Spleen (tissue), 7 donors: ENCODE data around the gene BTAF1.

Experiments
- CTCF ChIP-seq, 11 experiments: fragments of 200-600 bp in 7 of 11; fragments of 450-650 bp in 4 of 11; sonication (generic) in 4 of 11; IDR thresholded peaks in 8 of 11; conservative IDR thresholded peaks in 3 of 11; 1 replicate in 7 of 11; 2 replicates in 4 of 11; pipeline versions ENCODE4 v1.4.0 to v1.8.0; 2016 to 2021; ENCODE audit warnings: antibody characterized with exemption in 11 of 11, inconsistent platforms in 4 of 11, mild to moderate bottlenecking in 1 of 11
- POLR2AphosphoS5 ChIP-seq, 3 donors: sonication (generic); formaldehyde crosslinking; IDR thresholded peaks; one replicate each; pipeline ENCODE4 v1.5.1; 2017; ENCODE audit warnings: antibody characterized with exemption in 3 of 3
- donor health status: DM: no; HTN: no; CAD: no; lungs with moderate emphysema.
- donor health status: DM: no; HTN: no; CAD: no.
- donor health status: DM: no; HTN: no; CAD: no.

- TF ChIP-seq CTCF (IDR thresholded peaks at IDR 0.05 in 8 of 11, conservative IDR thresholded peaks at IDR 0.05 in 3 of 11) (no peak), POLR2AphosphoS5 (IDR thresholded peaks at IDR 0.05) (no peak)
Observed at GRCh38 chr10:91955114-91955513, 31.5 kb downstream of the BTAF1 start.
